Stimulated activated CD4-positive, alpha-beta T cell treated with anti-CD3 and anti-CD28 coated beads, Interleukin-2, amount 100 ng/mL, for 24 hours (primary cell): ENCODE measurements around the gene OR6S1.

Experiments used
- DNase-seq, 2 donors: peaks; one replicate each; pipeline ENCODE4 v3.0.0-alpha.2; 2020

Gene OR6S1

GRCh38 chr14:20641591-20641990, at the start of gene OR6S1:
OR6S1 (minus strand) TSS chr14:20641691; CDS start chr14:20641691, 0 bp downstream.
- no peak for DNase-seq

- peak; percentile 14 to 41 for DNase-seq
These were observed 49.6 kb upstream of the OR6S1 start for GRCh38 chr14:20690848-20691640.

- DNase-seq = no peak
These were observed 46.8 kb upstream of the OR6S1 start, which contains the start of gene ANG for GRCh38 chr14:20688167-20688839. ANG (plus strand) TSS chr14:20688764; CDS start chr14:20693565, 4,801 bp downstream.

- no peak for DNase-seq
These were observed 46.1 kb upstream of the OR6S1 start for GRCh38 chr14:20687362-20688166.

GRCh38 chr14:20686386-20687143, 45.1 kb upstream of the OR6S1 start:
- DNase-seq = no peak

GRCh38 chr14:20684662-20685456, 43.4 kb upstream of the OR6S1 start:
- no peak for DNase-seq

- DNase-seq = peak; percentile 83 to 84
These were observed 42.6 kb upstream of the OR6S1 start, which contains the start of gene RNASE4 for GRCh38 chr14:20683891-20684661. RNASE4 (plus strand) TSS chr14:20684560; CDS start chr14:20699372, 14,812 bp downstream.

- peak; percentile 86 to 88 for DNase-seq
These were observed 41.8 kb upstream of the OR6S1 start for GRCh38 chr14:20683125-20683890.

- DNase-seq = peak; percentile 80 to 81
These were observed 41.1 kb upstream of the OR6S1 start for GRCh38 chr14:20682435-20683124.

GRCh38 chr14:20682127-20682434, 40.6 kb upstream of the OR6S1 start:
- DNase-seq = no peak

GRCh38 chr14:20681348-20682126, 40.0 kb upstream of the OR6S1 start:
- DNase-seq = peak; percentile 89 to 90

- peak in 1 of 2 donors; percentile 44 for DNase-seq
These were observed 39.4 kb upstream of the OR6S1 start for GRCh38 chr14:20680843-20681347.

GRCh38 chr14:20680363-20680762, 38.9 kb upstream of the OR6S1 start:
- DNase-seq = no peak

GRCh38 chr14:20679907-20680306, 38.4 kb upstream of the OR6S1 start:
- DNase-seq = peak in 1 of 2 donors; percentile 22

GRCh38 chr14:20676072-20676471, 34.6 kb upstream of the OR6S1 start:
- DNase-seq = no peak

- DNase-seq = no peak
These were observed 34.2 kb upstream of the OR6S1 start for GRCh38 chr14:20675669-20676068.

- no peak for DNase-seq
These were observed 30.2 kb upstream of the OR6S1 start for GRCh38 chr14:20671597-20672283.

- no peak for DNase-seq
These were observed 27.5 kb upstream of the OR6S1 start for GRCh38 chr14:20668969-20669368.
